WTC11 (cell line): ENCODE data around the gene FAM110A. TPM values are rescaled to one million over a fixed set of nuclear protein-coding genes. Genes with fewer than 3 reads are reported as not detected.

Experiments
- AFF4 ChIP-seq: sonication (generic); formaldehyde crosslinking; IDR thresholded peaks from 2 replicates; pipeline ENCODE4 v1.8.1; 2023; ENCODE audit warnings: mild to moderate bottlenecking, missing genetic modification reagents, borderline replicate concordance
- ARID4B ChIP-seq: sonication (generic); formaldehyde crosslinking; IDR thresholded peaks from 2 replicates; pipeline ENCODE4 v1.8.0; 2023; ENCODE audit warnings: missing genetic modification reagents, mild to moderate bottlenecking, borderline replicate concordance
- ATF2 ChIP-seq: sonication (generic); formaldehyde crosslinking; IDR thresholded peaks from 2 replicates; pipeline ENCODE4 v1.8.1; 2022; ENCODE audit warnings: low read depth, missing genetic modification reagents, borderline replicate concordance
- ATF6 ChIP-seq: sonication (generic); formaldehyde crosslinking; IDR thresholded peaks from 2 replicates; pipeline ENCODE4 v1.8.1; 2023; ENCODE audit warnings: mild to moderate bottlenecking, missing genetic modification reagents
- CDX4 ChIP-seq: fragments of 250-450 bp; sonication (Bioruptor Pico); IDR thresholded peaks from 2 replicates; pipeline ENCODE4 v1.9.0; 2021; ENCODE audit warnings: moderate library complexity, mild to moderate bottlenecking, inconsistent platforms, borderline replicate concordance
- EMX1 ChIP-seq: fragments of 250-450 bp; sonication (Bioruptor Pico); IDR thresholded peaks from 2 replicates; pipeline ENCODE4 v1.8.0; 2021; ENCODE audit warnings: mild to moderate bottlenecking
- ESRRA ChIP-seq: sonication (generic); formaldehyde crosslinking; IDR thresholded peaks from 2 replicates; pipeline ENCODE4 v1.8.1; 2022; ENCODE audit warnings: mild to moderate bottlenecking, missing genetic modification reagents, borderline replicate concordance
- ETV6 ChIP-seq: sonication (generic); formaldehyde crosslinking; IDR thresholded peaks from 2 replicates; pipeline ENCODE4 v1.8.1; 2022; ENCODE audit warnings: mild to moderate bottlenecking, missing genetic modification reagents
- FOXJ3 ChIP-seq: sonication (generic); formaldehyde crosslinking; IDR thresholded peaks from 2 replicates; pipeline ENCODE4 v1.9.0; 2021; ENCODE audit warnings: missing genetic modification reagents, mild to moderate bottlenecking, borderline replicate concordance
- GTF2I ChIP-seq: fragments of 250-450 bp; sonication (Bioruptor Pico); conservative IDR thresholded peaks from 2 replicates; pipeline ENCODE4 v1.4.0; 2021; ENCODE audit warnings: mild to moderate bottlenecking
- MAX ChIP-seq: sonication (generic); formaldehyde crosslinking; IDR thresholded peaks from 2 replicates; pipeline ENCODE4 v1.8.0; 2022; ENCODE audit warnings: mild to moderate bottlenecking, missing genetic modification reagents
- NFE2L1 ChIP-seq: sonication (generic); formaldehyde crosslinking; IDR thresholded peaks from 2 replicates; pipeline ENCODE4 v1.8.1; 2023; ENCODE audit warnings: missing genetic modification reagents
- NR2C2 ChIP-seq: sonication (generic); formaldehyde crosslinking; IDR thresholded peaks from 2 replicates; pipeline ENCODE4 v1.8.0; 2022; ENCODE audit warnings: mild to moderate bottlenecking, missing genetic modification reagents
- RORB ChIP-seq: fragments of 250-450 bp; sonication (Bioruptor Pico); IDR thresholded peaks from 2 replicates; pipeline ENCODE4 v1.9.0; 2021; ENCODE audit warnings: mild to moderate bottlenecking
- SP1 ChIP-seq: sonication (generic); formaldehyde crosslinking; conservative IDR thresholded peaks from 2 replicates; pipeline ENCODE4 v1.8.1; 2022; ENCODE audit warnings: missing genetic modification reagents
- TP53 ChIP-seq: sonication (generic); formaldehyde crosslinking; IDR thresholded peaks from 2 replicates; pipeline ENCODE4 v1.8.1; 2023; ENCODE audit warnings: mild to moderate bottlenecking, missing genetic modification reagents
- ZNF138 ChIP-seq: sonication (generic); formaldehyde crosslinking; conservative IDR thresholded peaks from 2 replicates; pipeline ENCODE4 v1.8.1; 2022; ENCODE audit warnings: mild to moderate bottlenecking, moderate library complexity, missing genetic modification reagents
- ZNF317 ChIP-seq: sonication (generic); formaldehyde crosslinking; IDR thresholded peaks from 2 replicates; pipeline ENCODE4 v1.8.1; 2023; ENCODE audit warnings: low read depth, mild to moderate bottlenecking, moderate library complexity, missing genetic modification reagents, borderline replicate concordance
- ZNF396 ChIP-seq: fragments of 250-450 bp; sonication (Bioruptor Pico); IDR thresholded peaks from 2 replicates; pipeline ENCODE4 v1.8.0; 2021; ENCODE audit warnings: mild to moderate bottlenecking, moderate library complexity, borderline replicate concordance
- ZNF416 ChIP-seq: fragments of 250-450 bp; sonication (Bioruptor Pico); IDR thresholded peaks from 2 replicates; pipeline ENCODE4 v1.9.0; 2021; ENCODE audit warnings: mild to moderate bottlenecking, inconsistent platforms
- total RNA-seq: library from RNA; stranded (reverse); gene quantifications from 3 replicates; pipeline ENCODE4 v1.2.3, GENCODE V29; 2021
- TF ChIP-seq, protein P1 (sequence below): sonication (generic); formaldehyde crosslinking; IDR thresholded peaks from 2 replicates; pipeline ENCODE4 v1.8.0; 2022; ENCODE audit warnings: missing genetic modification reagents

Gene FAM110A
- total RNA-seq, 1 experiment from 2014 or later = 18.8 TPM

DNA sequence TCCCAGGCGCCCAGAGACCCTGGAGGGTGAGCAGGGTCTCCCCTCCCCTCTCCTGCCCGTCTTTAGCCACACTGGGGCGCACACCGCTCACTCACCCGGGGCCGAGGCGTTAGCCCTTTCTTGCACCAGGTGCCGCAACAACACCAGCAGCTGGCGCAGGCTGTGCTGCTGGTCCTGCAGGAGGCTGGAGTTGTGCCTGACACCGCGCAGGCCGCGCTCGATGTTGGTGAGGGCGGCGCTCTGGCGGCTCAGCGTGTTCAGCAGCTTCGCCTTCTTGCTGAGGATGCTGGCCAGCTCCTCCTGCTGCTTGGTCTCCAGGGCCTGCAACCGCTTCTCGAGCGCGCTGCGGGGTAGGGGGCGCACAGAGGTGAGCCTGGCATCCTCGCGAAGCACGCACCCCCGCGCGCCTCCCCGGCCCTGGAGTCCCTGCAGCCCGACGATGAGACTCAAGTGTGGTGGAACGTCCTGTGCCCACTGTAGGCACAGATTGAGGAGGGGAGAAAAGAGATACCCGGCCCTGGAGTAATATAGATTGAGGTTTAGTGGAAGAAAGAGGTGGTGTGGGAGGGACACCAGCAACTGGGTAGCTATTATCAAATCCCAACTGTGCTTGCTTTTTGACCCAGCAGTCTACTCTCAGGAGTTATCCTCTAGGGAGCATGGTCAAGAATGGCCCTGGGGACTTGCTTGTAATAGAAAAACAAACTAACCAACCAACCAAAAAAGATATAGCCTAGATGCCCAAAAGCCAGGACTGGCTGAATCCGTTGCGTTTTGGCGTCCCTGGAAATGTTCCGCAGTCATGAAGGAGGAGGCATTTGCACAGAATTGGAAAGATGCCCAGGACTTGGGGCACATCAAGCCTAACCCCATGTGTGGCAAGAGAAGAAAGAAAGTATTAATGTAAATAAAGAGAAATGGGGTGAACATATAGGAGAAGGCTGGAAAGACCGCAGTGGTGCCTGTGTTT, 51.8 kb downstream of the FAM110A start (continued):
- TF ChIP-seq NFE2L1 (CRISPR knock-in tag) = no peak
- 0 out of 2 replicates have a peak, but pooled peaks have one; percentile 39 for TF ChIP-seq ZNF138 (CRISPR knock-in tag)
- no peak; the same call in 1 of the 2 replicates for TF ChIP-seq NR2C2 (CRISPR knock-in tag)
- TF ChIP-seq AFF4 (CRISPR knock-in tag) = no peak
- TF ChIP-seq MAX (CRISPR knock-in tag) = peak; percentile 80
- no peak for TF ChIP-seq SP1 (CRISPR knock-in tag)
- peak; percentile 86 for TF ChIP-seq TP53 (CRISPR knock-in tag)
- no peak for TF ChIP-seq ZNF396 (CRISPR knock-in tag)
- TF ChIP-seq, protein P1, sequence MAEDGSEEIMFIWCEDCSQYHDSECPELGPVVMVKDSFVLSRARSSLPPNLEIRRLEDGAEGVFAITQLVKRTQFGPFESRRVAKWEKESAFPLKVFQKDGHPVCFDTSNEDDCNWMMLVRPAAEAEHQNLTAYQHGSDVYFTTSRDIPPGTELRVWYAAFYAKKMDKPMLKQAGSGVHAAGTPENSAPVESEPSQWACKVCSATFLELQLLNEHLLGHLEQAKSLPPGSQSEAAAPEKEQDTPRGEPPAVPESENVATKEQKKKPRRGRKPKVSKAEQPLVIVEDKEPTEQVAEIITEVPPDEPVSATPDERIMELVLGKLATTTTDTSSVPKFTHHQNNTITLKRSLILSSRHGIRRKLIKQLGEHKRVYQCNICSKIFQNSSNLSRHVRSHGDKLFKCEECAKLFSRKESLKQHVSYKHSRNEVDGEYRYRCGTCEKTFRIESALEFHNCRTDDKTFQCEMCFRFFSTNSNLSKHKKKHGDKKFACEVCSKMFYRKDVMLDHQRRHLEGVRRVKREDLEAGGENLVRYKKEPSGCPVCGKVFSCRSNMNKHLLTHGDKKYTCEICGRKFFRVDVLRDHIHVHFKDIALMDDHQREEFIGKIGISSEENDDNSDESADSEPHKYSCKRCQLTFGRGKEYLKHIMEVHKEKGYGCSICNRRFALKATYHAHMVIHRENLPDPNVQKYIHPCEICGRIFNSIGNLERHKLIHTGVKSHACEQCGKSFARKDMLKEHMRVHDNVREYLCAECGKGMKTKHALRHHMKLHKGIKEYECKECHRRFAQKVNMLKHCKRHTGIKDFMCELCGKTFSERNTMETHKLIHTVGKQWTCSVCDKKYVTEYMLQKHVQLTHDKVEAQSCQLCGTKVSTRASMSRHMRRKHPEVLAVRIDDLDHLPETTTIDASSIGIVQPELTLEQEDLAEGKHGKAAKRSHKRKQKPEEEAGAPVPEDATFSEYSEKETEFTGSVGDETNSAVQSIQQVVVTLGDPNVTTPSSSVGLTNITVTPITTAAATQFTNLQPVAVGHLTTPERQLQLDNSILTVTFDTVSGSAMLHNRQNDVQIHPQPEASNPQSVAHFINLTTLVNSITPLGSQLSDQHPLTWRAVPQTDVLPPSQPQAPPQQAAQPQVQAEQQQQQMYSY (CRISPR knock-in tag) = no peak
- no peak for TF ChIP-seq FOXJ3
- no peak for TF ChIP-seq ZNF317
- TF ChIP-seq ARID4B (CRISPR knock-in tag) = 0 out of 2 replicates have a peak, but pooled peaks have one; percentile 34
- TF ChIP-seq RORB (CRISPR knock-in tag) = no peak
- no peak for TF ChIP-seq ZNF416 (CRISPR knock-in tag)
- TF ChIP-seq GTF2I = no peak
- no peak for TF ChIP-seq ATF2 (CRISPR knock-in tag)
- TF ChIP-seq EMX1 = no peak
- no peak for TF ChIP-seq CDX4 (CRISPR knock-in tag)
- TF ChIP-seq ATF6 = no peak
- TF ChIP-seq ETV6 (CRISPR knock-in tag) = peak; percentile 74; the same call in 1 of the 2 replicates
- TF ChIP-seq ESRRA (CRISPR knock-in tag) = 0 out of 2 replicates have a peak, but pooled peaks have one; percentile 11
